IPS DF 6.9 (cell line): ENCODE results near the gene LTBP1.
"Not testable (repeated sequence)": the region's sequence is repeated elsewhere in the genome, so short reads cannot be mapped to it uniquely, and the experiment has no call there.

Experiments
- DNase-seq: peaks from one replicate; pipeline ENCODE4 v3.0.0-alpha.2; 2013; ENCODE audit warnings: low read depth, low spot score
- H3K27ac ChIP-seq: one replicate; pipeline ENCODE4 v1.5.1; 2013; ENCODE audit warnings: low read length, control low read depth
- H3K27me3 ChIP-seq: 2 replicates; pipeline ENCODE4 v1.6.1; 2013; ENCODE audit warnings: mild to moderate bottlenecking, low read length; ENCODE audit not compliant: control insufficient read depth, insufficient read depth
- H3K36me3 ChIP-seq: 2 replicates; pipeline ENCODE4 v1.6.1; 2013; ENCODE audit warnings: low read length; ENCODE audit not compliant: control insufficient read depth, insufficient read depth
- H3K4me1 ChIP-seq: 2 replicates; pipeline ENCODE4 v1.6.1; 2013; ENCODE audit warnings: low read length; ENCODE audit not compliant: control insufficient read depth, insufficient read depth
- H3K4me3 ChIP-seq: 2 replicates; pipeline ENCODE4 v1.5.1; 2013; ENCODE audit warnings: mild to moderate bottlenecking, low read length
- H3K9me3 ChIP-seq: 2 replicates; pipeline ENCODE4 v1.6.1; 2013; ENCODE audit warnings: low read length, inconsistent platforms; ENCODE audit not compliant: control insufficient read depth, insufficient read depth
- WGBS: extraction: QIAGEN DNeasy Blood & Tissue Kit; methylation state at CpG from one replicate; pipeline ENCODE4 v1.1.7; 2013; ENCODE audit warnings: mixed read lengths, missing lambda C conversion rate; ENCODE audit not compliant: insufficient read length, insufficient coverage; 5-methylcytosine and 5-hydroxymethylcytosine counted together

The LTBP1 gene

DNA sequence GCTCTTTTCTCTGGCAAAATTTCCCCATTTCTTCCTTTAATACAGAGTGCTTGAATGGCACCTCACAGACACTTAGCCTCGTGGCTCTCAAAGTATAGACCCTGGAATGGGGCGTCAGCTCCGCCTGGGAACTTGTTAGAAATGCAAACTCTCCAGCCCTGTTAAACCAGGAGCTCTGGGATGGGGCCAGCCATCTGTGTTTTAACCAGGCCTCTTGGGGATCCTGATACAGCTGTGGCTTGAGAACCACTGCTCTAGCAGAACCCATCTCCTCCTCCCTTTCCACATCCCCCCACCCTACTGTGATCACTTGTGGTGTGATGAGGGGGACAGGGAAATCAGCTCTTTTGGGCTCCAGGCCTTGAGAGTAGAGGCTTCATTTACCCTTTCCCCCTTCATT is 15.9 kb downstream of the LTBP1 start:
- no peaks in the 10 kb centered on the region for H3K9me3 ChIP-seq
- WGBS, result no CpG with 5 or more reads among the region's 3 CpGs
- H3K36me3 ChIP-seq, result no peaks in the 10 kb centered on the region
- no peak overlapping the region for H3K27ac ChIP-seq
- no peaks in the 10 kb centered on the region for H3K4me1 ChIP-seq
- DNase-seq, result no peak
- H3K27me3 ChIP-seq, result no peaks in the 10 kb centered on the region
- H3K4me3 ChIP-seq, result no peak overlapping the region

DNA sequence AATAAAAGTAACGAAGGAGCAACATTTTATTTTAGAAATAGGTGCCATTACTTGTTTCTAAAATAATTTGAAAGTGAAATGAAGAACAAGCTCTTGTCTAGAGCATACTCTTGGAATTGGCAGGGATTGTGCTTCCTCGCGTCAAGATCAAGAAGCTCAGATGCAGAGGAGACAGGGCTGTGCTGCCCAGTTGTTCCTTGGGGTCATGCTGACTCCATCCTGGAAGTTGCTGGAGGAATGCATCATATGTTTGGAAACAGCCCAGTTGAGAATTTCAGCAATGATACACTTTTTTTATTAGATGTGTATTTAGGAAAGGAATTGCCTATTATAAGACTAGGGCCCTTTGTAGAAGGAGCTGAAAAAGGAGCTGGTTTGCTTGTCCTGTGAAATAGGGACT is 17.2 kb downstream of the LTBP1 start:
- DNase-seq, result no peak
- Histone ChIP-seq H3K4me1 (no peaks in the 10 kb centered on the region), H3K27ac (no peak overlapping the region), H3K4me3 (no peak overlapping the region), H3K36me3 (no peaks in the 10 kb centered on the region), H3K27me3 (no peaks in the 10 kb centered on the region), H3K9me3 (no peaks in the 10 kb centered on the region)
- WGBS, result no CpG with 5 or more reads among the region's 3 CpGs

DNA sequence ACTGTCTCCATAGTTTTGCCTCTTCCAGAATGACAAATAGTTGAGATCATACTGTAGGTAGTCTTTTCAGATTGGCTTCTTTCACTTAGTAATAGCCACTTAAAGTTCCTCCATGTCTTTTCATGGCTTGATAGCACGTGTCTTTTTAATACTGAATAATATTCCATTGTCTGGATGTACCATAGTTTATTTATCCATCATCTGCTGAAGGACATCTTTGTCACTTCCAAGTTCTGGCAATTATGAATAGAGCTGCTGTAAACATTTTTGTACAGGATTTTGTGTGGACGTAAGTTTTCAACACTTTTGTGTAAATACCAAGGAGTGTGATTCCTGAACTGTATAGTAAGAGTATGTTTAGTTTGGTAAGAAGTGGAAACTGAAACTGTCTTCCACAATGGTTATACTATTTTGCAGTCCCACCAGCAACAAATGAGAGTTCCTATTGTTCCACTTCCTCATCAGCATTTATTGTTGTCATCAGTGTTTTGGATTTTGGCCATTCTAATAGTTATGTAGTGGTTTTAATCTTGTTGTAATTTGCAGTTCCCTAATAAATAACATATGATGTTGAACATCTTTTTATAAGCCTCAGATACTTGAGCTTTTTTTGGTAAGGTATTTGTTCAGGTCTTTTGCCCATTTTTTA is 18.9 kb downstream of the LTBP1 start:
- H3K27ac ChIP-seq, result no peak overlapping the region
- no peaks in the 10 kb centered on the region for H3K9me3 ChIP-seq
- no peak overlapping the region for H3K4me3 ChIP-seq
- no CpG with 5 or more reads among the region's 2 CpGs for WGBS
- DNase-seq, result no peak
- no peaks in the 10 kb centered on the region for H3K27me3 ChIP-seq
- H3K4me1 ChIP-seq, result no peaks in the 10 kb centered on the region
- H3K36me3 ChIP-seq, result no peaks in the 10 kb centered on the region

DNA sequence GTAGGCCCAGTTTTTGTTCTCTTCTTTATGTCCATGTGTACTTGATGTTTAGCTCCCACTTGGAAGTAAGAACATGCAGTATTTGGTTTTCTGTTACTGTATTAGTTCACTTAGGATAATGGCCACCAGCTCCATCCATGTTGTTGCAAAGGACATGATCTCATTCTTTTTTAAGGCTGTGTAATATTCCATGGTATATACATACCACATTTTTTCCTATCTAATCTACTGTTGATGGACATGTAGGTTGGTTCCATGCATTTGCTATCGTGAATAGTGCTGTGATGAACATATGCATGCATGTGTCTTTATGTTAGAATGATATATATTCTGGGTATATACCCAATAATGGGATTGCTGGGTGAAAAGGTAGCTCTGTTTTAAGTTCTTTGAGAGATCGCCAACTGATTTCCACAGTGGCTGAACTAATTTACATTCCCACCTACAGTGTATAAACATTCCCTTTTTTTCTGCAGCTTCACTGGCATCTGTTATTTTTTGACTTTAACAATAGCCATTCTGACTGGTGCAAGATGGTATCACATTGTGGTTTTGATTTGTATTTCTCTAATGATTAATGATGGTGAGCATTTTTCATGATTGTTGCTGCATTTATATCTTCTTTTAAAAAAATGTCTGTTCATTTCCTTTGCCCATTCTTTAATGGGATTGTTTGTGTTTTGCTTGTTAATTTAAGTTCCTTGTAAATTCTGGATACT is 22.9 kb downstream of the LTBP1 start:
- Histone ChIP-seq H3K4me1 (no peaks in the 10 kb centered on the region), H3K36me3 (no peaks in the 10 kb centered on the region), H3K27me3 (no peaks in the 10 kb centered on the region), H3K4me3 (no peak overlapping the region), H3K9me3 (no peaks in the 10 kb centered on the region), H3K27ac (no peak overlapping the region)
- no CpG with 5 or more reads among the region's 2 CpGs for WGBS
- no peak for DNase-seq

DNA sequence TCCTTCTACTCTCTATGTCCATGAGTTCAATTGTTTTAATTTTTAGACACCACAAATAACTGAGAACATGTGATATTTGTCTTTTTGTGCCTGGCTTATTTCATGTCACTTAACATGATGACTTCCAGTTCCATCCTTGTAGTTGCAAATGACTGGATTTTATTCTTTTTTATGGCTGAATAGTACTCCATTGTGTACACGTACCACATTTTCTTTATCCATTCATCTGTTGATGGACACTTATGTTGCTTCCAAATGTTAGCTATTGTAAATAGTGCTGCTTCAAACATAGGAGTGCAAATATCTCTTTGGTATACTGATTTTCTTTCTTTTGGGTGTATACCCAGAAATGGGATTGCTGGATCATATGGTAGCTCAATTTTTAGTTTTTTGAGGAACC is 27.0 kb downstream of the LTBP1 start:
- H3K27me3 ChIP-seq, H3K9me3 ChIP-seq, H3K36me3 ChIP-seq, H3K4me1 ChIP-seq, DNase-seq, H3K4me3 ChIP-seq, H3K27ac ChIP-seq: not testable (repeated sequence)
- WGBS, result no CpG with 5 or more reads among the region's 1 CpG

DNA sequence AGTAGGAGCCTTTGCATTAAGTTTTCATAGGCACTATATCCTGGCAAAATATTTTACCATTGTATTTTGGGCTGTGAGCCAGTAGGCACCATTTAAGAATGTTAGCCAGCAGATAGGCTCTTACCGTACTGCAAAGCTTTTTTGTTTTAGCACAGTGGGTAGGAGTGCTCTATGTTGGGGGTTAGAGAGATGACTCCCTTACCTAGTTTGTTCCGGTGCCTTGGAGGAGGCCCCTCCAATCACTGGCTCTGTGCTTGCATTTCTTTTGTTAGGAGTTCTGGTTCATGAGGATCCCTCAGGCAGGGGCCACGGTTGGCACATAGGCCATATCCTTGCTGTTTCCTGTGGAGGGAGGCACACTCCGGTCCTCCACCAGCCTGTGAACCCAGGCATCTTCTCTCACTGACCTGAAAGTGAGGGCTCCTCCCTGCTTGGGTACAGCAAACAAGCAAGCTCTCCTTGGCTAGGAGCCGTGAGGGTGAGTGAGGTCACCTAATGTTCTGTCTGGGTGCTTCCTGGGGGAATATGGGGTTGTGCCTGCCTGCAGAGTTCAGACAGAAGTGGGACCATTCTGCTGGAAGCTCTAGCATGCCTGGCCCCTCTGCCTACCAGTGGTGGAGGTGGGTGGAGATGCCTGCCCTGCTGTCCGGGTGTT is 29.8 kb downstream of the LTBP1 start:
- no peak for DNase-seq
- no peak overlapping the region for H3K27ac ChIP-seq
- H3K4me3 ChIP-seq, result no peak overlapping the region
- WGBS, result no CpG with 5 or more reads among the region's 6 CpGs
- no peaks in the 10 kb centered on the region for H3K36me3 ChIP-seq
- no peaks in the 10 kb centered on the region for H3K27me3 ChIP-seq
- H3K4me1 ChIP-seq, result peaks cover 4% of the 10 kb centered on the region; the same call in 1 of the 2 replicates
- no peaks in the 10 kb centered on the region for H3K9me3 ChIP-seq

DNA sequence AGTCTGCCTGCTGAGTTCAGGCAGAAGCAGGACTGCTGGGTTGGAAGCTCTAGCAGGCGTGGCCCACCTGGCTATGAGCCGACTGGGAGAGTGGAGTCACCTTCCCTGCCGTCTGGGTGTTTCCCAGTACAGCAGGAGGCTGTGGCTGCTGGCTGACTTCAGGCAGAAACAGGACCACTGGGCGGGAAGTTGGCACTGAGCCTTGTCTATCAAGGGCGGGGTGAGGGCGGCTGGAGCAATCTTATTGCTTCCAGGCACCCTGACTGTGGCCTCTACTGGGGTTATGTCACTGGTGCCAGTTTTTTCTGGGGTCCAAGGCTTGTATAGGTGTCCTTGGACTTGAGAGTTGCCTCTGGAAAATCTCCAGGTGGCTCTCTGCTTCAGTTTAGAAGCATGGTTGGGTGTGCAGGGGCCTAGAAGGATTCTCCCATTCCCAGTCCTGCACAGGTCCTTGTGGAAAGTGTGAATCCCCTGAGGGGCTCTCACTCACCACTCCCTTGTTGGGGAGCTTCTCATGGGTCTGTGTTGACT is 30.5 kb downstream of the LTBP1 start:
- no CpG with 5 or more reads among the region's 6 CpGs for WGBS
- no peaks in the 10 kb centered on the region for H3K36me3 ChIP-seq
- H3K4me1 ChIP-seq, result peaks cover 4% of the 10 kb centered on the region; the same call in 1 of the 2 replicates
- DNase-seq, result no peak
- no peaks in the 10 kb centered on the region for H3K27me3 ChIP-seq
- no peak overlapping the region; the same call in 1 of the 2 replicates for H3K4me3 ChIP-seq
- H3K9me3 ChIP-seq, result no peaks in the 10 kb centered on the region
- H3K27ac ChIP-seq, result no peak overlapping the region

DNA sequence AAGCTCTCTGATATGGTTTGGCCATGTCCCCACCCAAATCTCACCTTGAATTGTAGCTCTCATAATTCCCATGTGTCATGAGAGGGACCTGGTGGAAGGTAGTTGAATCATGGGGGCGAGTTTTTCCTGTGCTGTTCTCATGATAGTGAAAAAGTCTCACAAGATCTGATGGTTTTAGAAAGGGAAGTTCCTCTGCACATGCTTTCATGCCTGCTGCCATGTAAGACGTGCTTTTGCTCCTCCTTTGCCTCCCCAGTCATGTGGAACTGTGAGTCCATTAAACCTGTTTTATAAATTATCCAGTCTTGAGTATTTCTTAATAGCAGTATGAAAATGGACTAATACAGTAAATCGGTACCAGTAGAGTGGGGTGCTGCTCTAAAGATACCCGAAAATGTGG is 34.9 kb downstream of the LTBP1 start:
- H3K36me3 ChIP-seq, result no peaks in the 10 kb centered on the region
- DNase-seq, result no peak
- no peaks in the 10 kb centered on the region for H3K27me3 ChIP-seq
- no peak overlapping the region for H3K27ac ChIP-seq
- WGBS, result no CpG with 5 or more reads among the region's 4 CpGs
- H3K4me1 ChIP-seq, result peaks cover 4% of the 10 kb centered on the region; the same call in 1 of the 2 replicates
- H3K9me3 ChIP-seq, result no peaks in the 10 kb centered on the region
- no peak overlapping the region for H3K4me3 ChIP-seq

DNA sequence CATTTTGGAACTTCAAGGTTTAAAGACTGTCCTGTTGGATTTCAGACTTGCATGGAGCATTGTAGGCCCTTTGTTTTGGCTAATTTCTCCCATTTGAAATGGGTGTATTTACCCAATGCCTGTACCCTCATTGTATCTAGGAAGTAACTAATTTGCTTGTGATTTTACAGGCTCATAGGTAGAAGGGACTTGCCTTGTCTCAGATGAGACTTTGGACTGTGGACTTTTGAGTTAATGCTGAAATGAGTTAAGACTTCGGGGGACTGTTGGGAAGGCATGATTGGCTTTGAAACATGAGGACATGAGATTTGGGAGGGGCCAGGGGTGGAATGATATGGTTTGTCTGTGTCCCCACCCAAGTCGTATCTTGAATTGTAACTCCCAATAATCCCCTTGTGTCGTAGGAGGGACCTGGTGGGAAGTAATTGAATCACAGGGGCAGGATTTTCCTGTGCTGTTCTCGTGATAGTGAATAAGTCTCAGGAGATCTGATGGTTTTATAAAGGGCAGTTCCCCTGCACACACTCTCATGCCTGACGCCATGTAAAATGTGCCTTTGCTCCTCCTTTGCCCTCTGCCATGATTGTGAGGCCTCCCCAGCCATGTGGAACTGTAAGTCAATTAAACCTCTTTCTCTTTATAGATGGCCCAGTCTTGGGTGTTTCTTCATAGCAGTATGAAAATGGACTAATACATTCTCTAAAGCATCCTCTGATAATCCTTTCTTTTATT is 36.6 kb downstream of the LTBP1 start:
- no CpG with 5 or more reads among the region's 5 CpGs for WGBS

DNA sequence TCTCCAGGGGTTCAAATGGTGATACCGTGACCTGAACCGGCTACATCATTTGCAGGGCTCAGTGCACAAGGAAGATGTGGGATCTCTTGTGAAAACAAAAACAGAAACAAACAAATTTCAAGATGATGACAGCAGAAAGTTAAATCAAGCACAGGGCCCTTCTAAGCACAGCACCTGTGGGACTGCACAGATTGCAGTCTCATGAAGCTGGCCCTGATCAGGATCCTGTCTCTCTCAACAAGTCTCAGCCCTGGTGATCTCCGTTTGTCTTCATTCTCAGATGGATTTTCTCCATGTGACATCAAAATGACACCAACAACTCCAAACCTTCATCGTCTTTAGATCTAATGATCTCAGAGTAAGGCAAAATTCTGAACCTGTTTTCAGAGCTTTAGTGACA is 39.7 kb downstream of the LTBP1 start:
- no peaks in the 10 kb centered on the region for H3K36me3 ChIP-seq
- DNase-seq, result no peak
- H3K9me3 ChIP-seq, result no peaks in the 10 kb centered on the region
- H3K27ac ChIP-seq, result no peak overlapping the region
- H3K4me3 ChIP-seq, result no peak overlapping the region
- no peaks in the 10 kb centered on the region for H3K4me1 ChIP-seq
- no peaks in the 10 kb centered on the region for H3K27me3 ChIP-seq
- WGBS, result no CpG with 5 or more reads among the region's 4 CpGs

More for the DNA sequence above, 36.6 kb downstream of the LTBP1 start:
- H3K27me3 ChIP-seq, H3K36me3 ChIP-seq, DNase-seq, H3K4me3 ChIP-seq, H3K27ac ChIP-seq, H3K9me3 ChIP-seq, H3K4me1 ChIP-seq: not testable (repeated sequence)
